Spinal cord (tissue), 10 donors: Measurements from ENCODE around the gene C19orf25. TPM values are rescaled to one million over a fixed set of nuclear protein-coding genes. Genes with fewer than 3 reads are reported as not detected.
A peak's percentile ranks its signal among the peaks of the same experiment; 100 is the strongest.

ENCODE experiments used
- DNase-seq, 6 donors: peaks; one replicate each; pipeline versions ENCODE4 v3.0.0 to v3.0.0-alpha.2; 2013 to 2015; ENCODE audit warnings: low spot score in 6 of 6, low read depth in 4 of 6
- H3K27ac ChIP-seq: one replicate; pipeline ENCODE4 v1.5.1; 2013; ENCODE audit warnings: low read depth, low read length, control low read depth
- H3K27me3 ChIP-seq: one replicate; pipeline ENCODE4 v1.6.1; 2013; ENCODE audit warnings: low read length; ENCODE audit not compliant: control insufficient read depth, insufficient read depth
- H3K36me3 ChIP-seq: one replicate; pipeline ENCODE4 v1.6.1; 2013; ENCODE audit warnings: low read length; ENCODE audit not compliant: control insufficient read depth, insufficient read depth
- H3K4me1 ChIP-seq: one replicate; pipeline ENCODE4 v1.6.1; 2013; ENCODE audit warnings: low read length; ENCODE audit not compliant: control insufficient read depth, insufficient read depth
- H3K4me3 ChIP-seq: one replicate; pipeline ENCODE4 v1.5.1; 2013; ENCODE audit warnings: low read depth, low read length, control low read depth
- H3K9me3 ChIP-seq: one replicate; pipeline ENCODE4 v1.6.1; 2013; ENCODE audit warnings: low read length; ENCODE audit not compliant: control insufficient read depth, insufficient read depth
- WGBS: methylation state at CpG from one replicate; pipeline ENCODE4 v1.1.5; 2013; ENCODE audit warnings: missing lambda C conversion rate; ENCODE audit not compliant: insufficient coverage; 5-methylcytosine and 5-hydroxymethylcytosine counted together
- polyA plus RNA-seq, 2 donors: library from polyadenylated mRNA; unstranded; fragments of 120-200 nt; gene quantifications; one replicate each; pipeline ENCODE4 v1.2.1, GENCODE V29; 2013; ENCODE audit not compliant: insufficient read length in 2 of 2
- total RNA-seq, 2 donors: library from RNA; depleted of rRNA in 1 of 2; stranded (reverse); fragments of 120-200 nt in 1 of 2; fragments of >200 nt in 1 of 2; gene quantifications; one replicate each; pipeline versions ENCODE4 v1.2.3 to v1.2.4, GENCODE V29; 2013 to 2014
- donor health status: healthy.

The C19orf25 gene
- total and polyA plus RNA-seq, 4 donors = 15.6 to 45.6 (median 40.6) TPM

DNA sequence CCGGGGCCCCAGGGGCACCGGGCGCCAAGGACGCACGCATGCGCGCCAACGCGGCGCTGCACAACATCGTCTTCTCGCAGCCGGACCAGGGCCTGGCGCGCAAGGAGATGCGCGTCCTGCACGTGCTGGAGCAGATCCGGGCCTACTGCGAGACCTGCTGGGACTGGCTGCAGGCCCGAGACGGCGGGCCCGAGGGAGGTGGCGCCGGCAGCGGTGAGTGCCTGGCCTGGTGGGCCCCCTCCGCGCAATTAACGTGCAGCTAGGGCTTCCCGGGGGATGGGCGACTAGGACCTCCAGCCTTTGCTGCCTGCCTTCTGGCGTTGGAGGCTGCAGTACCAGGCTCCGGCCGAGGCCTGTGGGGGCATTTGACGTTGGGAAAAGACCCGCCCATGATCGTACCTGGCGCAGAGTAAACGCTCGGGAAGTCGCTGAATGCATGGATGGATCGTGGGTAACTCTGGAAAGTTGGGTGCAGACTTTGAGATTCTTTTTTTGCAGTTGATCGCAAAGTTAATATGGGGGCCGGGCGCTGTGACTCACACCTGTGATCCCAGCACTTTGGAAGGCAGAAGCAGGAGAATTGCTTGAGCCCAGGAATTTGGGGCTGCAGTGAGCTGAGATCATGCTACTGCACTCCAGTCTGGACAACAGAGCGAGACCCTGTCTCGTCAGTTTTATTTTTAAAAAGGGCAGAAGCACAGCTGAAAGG is 21.8 kb downstream of the C19orf25 start:
- H3K27me3 ChIP-seq = no peaks in the 10 kb centered on the region
- DNase-seq = no peak

DNA sequence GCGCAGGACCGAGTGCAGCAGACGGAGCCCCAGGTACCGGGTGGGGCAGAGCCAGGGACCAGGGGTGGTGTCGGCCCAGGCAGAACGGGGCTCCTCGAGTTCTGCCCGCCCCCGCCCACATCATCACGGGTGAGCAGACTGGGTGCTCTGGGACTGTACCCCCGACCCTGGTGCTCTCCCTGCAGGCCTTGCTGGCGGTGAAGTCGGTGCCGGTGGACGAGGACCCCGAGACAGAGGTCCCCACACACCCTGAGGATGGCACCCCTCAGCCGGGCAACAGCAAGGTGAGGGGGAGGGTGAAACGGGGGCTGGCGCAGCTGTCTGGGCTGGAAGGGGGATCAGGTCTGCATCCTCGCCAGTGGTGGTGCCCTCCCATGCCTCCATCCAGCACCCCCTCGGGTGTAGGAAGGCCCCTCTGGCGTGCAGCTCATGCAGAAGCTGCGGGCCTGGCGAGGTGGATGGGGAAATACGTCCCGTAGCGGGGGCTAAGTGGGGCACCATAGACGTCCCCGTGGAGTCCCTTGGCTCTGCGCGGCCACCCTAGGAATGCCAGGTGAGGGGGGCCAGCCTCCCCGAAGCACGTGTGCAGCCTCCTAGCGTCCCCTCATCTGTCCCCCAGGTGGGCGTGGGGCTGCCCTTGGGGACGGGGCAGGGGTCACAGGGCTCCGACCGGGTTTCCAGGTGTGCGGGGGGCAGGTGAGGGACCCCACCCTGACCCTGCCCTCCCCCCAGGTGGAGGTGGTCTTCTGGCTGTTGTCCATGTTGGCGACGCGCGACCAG is 22.7 kb downstream of the C19orf25 start:
- Histone ChIP-seq H3K4me3 (no peak overlapping the region), H3K27ac (no peak overlapping the region), H3K4me1 (peaks cover 64% of the 10 kb centered on the region), H3K9me3 (no peaks in the 10 kb centered on the region), H3K27me3 (no peaks in the 10 kb centered on the region), H3K36me3 (peaks cover 97% of the 10 kb centered on the region)
- WGBS = 67% methylated on average over 33 of the region's 43 CpGs
- no peak for DNase-seq

More for the DNA sequence above, 21.8 kb downstream of the C19orf25 start:
- Histone ChIP-seq H3K9me3 (no peaks in the 10 kb centered on the region), H3K4me1 (peaks cover 56% of the 10 kb centered on the region), H3K27ac (peak overlapping the region; percentile 25), H3K4me3 (no peak overlapping the region), H3K36me3 (peaks cover 100% of the 10 kb centered on the region)
- WGBS = 57% methylated on average over 48 of the region's 48 CpGs

DNA sequence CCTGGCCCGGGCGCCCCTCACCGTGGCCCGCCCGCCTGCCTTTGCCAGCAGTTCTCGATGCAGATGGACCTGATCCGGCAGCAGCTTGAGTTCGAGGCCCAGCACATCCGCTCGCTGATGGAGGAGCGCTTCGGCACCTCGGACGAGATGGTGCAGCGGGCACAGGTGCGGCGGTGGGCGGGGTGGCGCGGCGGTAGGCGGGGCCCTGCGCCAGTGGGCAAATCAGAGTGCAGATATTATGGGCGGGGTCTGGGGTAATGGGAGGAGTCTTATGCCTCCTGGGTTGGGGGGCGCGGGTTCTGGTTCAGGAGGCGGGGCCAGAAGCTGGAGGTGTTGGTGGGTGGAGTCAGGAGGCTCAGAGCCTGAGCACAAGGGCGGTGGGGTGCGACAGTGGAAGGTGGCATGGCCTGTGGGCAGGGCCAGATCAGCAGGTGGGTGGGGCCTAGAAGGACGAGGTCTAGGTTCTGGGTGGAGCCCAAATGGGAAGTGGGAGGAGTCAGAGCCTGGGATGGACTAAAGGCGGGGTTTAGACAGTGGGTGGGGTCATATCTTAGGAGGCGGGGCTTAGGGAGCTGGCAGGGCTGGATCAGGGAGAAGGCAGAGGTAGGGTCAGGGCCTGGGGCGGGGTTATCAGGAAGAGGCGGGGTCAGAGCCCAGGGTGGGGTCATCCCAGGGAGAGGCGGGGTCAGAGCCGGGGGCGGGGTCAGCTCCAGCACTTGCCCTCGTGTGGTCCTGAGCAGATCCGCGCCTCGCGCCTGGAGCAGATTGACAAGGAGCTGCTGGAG is 23.5 kb downstream of the C19orf25 start:
- 52% methylated on average over 42 of the region's 42 CpGs for WGBS
- peak overlapping the region; percentile 33 for H3K27ac ChIP-seq
- H3K4me1 ChIP-seq = peaks cover 72% of the 10 kb centered on the region
- DNase-seq = peak in 2 of 6 donors; percentile 66 to 74
- H3K4me3 ChIP-seq = no peak overlapping the region
- peaks cover 89% of the 10 kb centered on the region for H3K36me3 ChIP-seq
- H3K9me3 ChIP-seq = no peaks in the 10 kb centered on the region
- no peaks in the 10 kb centered on the region for H3K27me3 ChIP-seq

DNA sequence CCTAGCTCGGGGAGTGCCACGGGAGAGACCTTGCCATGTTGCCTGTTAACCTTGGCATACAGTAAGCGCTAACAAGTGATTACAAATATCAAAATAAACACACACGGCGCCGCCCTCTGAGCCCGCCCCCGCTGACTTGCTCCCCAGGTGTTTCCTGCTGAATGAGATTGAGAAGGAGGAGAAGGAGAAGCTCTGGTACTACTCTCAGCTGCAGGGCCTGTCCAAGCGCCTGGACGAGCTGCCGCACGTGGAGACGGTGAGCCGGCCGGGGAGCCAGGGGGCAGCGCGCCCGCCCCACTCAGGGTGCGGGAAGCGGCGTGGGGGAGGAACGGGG is 24.0 kb downstream of the C19orf25 start:
- DNase-seq = no peak
- Histone ChIP-seq H3K27ac (no peak overlapping the region), H3K27me3 (no peaks in the 10 kb centered on the region), H3K36me3 (peaks cover 83% of the 10 kb centered on the region), H3K9me3 (no peaks in the 10 kb centered on the region), H3K4me3 (no peak overlapping the region), H3K4me1 (peaks cover 77% of the 10 kb centered on the region)
- WGBS = 47% methylated on average over 15 of the region's 22 CpGs

DNA sequence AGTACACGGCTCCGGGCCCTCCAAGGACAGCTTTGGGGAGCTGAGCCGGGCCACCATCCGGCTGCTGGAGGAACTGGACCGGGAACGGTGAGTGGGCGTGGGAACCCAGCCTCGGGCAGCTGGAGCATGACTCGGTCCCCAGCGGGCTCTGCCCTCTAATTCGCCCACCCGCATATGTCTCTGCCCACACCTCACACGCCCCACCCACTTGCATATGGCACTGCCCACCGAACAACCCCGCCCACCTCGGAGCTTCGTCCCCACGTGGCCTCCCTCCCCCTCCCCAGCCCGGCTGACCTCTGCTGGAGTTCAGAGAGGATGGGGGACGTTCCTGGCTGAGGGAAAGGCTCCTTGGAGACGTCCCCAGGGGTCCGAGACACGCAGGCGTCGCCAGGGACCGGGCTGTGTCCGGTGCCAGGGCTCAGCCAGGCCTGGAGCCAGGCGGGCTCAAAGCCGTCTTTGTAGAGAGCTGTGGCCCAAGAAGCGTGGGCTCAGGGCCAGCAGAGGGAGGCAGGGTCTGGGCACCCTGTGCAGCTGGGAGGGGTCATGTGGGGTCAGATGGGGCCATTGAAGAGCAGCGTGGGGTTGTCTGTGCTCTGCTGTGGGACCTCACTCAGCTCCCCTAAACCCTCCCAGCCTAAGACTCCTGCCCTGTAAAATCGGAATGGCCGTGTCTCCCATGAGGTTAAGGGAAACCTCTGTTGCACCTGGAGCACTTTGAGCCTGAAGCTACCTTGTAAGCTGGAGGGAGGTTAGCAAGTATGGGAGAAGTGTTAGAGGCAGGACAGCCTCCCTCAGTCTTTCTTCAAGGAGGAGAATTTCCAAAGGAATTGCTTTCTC is 25.3 kb downstream of the C19orf25 start:
- Histone ChIP-seq H3K4me1 (peaks cover 87% of the 10 kb centered on the region), H3K4me3 (peak overlapping the region; percentile 58), H3K9me3 (no peaks in the 10 kb centered on the region), H3K27me3 (no peaks in the 10 kb centered on the region), H3K27ac (peak overlapping the region; percentile 94), H3K36me3 (peaks cover 73% of the 10 kb centered on the region)
- WGBS = 18% methylated on average over 20 of the region's 33 CpGs
- DNase-seq = peak in 5 of 6 donors; percentile 79 to 96 (median 81)

DNA sequence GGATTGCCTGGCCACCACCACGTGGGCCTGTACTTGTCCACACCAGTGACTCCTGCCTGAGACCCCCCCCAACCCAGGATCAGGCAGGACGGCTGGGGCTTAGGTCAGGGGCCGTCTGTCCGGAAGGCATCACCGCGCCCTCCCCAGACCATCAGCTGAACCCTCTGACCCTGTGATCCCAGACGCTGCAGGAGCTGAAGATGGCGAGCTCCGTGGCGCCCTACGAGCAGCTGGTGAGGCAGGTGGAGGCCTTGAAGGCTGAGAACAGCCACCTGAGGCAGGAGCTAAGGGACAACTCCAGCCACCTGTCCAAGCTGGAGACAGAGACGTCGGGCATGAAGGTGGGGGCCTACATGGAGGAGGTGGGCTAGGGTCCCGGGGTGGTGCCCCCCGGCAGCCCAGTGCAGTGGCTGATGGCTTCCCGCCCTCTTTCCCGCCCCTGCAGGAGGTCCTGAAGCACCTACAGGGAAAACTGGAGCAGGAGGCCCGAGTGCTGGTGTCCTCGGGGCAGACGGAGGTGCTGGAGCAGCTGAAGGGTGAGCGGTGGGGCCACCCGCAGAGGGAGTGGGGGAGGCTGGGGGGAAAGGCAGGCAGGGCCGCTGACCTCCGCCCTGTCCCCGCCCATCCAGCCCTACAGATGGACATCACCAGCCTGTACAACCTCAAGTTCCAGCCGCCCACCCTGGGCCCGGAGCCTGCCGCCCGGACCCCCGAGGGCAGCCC is 26.1 kb downstream of the C19orf25 start:
- DNase-seq = no peak
- Histone ChIP-seq H3K36me3 (peaks cover 66% of the 10 kb centered on the region), H3K4me3 (peak overlapping the region; percentile 58), H3K27ac (peak overlapping the region; percentile 94), H3K27me3 (no peaks in the 10 kb centered on the region), H3K4me1 (peaks cover 90% of the 10 kb centered on the region), H3K9me3 (no peaks in the 10 kb centered on the region)
- 46% methylated on average over 26 of the region's 30 CpGs for WGBS

DNA sequence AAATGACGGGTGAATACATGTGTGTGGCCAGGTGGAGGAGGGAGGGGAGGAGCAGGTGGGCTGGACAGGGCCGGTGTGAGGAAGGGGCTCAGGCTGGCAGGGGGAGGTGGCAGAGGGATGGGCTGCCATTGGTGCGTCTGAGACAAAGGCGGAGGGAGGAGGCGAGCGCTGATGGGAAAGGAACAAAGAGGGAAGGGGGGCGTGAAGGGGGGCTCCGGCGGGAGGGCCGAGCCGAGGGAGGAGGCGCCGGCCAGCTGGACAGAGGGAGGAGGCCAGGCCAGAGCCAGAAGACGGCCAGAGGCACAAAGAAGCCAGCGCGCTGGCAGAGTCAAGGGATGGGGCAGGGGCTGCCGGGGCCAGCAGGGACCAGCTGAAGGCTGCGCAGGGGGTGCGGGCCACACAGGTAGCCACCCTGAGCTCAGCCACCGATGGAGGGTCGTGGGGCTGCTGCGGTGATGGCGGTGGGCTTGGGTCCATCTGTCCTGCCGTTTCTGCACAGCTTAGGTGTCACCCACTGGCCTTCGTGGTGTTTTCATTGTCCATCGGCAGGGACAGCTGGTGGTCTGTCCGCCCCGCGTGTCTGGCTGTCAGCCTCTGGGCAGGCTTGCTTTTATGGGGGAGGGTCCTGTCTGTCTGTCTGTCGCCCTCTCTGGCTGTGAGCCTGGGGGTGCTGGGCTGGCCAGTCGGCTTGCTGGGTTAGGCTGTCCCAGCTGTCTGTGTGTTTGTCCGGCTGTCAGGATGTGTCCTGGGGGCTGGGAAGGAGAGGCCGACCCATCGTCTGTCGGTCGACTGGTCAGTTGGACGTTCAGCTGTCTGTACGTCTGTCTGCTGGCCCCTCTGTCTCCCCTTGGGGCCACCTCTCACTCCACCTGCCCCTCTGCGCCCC is 26.9 kb downstream of the C19orf25 start:
- WGBS = 10% methylated on average over 38 of the region's 39 CpGs
- Histone ChIP-seq H3K9me3 (no peaks in the 10 kb centered on the region), H3K27ac (peak overlapping the region; percentile 94), H3K4me3 (peak overlapping the region; percentile 58), H3K27me3 (no peaks in the 10 kb centered on the region), H3K4me1 (peaks cover 94% of the 10 kb centered on the region), H3K36me3 (peaks cover 58% of the 10 kb centered on the region)
- peak in 4 of 6 donors; percentile 75 to 97 (median 90) for DNase-seq
